Activated CD4-positive, alpha-beta T cell treated with anti-CD3 and anti-CD28 coated beads, Interleukin-2, amount 10 ng/mL, durations not matched to agents 24 days and 14 days (primary cell): ENCODE measurements around the gene MYH6. TPM values are rescaled to one million over a fixed set of nuclear protein-coding genes. Genes with fewer than 3 reads are reported as not detected.

Source experiments
- total RNA-seq: library from RNA; stranded (reverse); gene quantifications from 2 replicates; pipeline ENCODE4 v1.2.3, GENCODE V29; 2022

The MYH6 gene
- total RNA-seq, 1 donor from 2014 or later = 0.23 TPM

Other genes starting within 250 kb of the MYH6 start
- not detected in 2 replicates for gene SLC7A8, start 224.6 kb downstream of the MYH6 start, total RNA-seq
- gene RNF212B, start 170.3 kb downstream of the MYH6 start, total RNA-seq = not detected in 2 replicates
- gene HOMEZ, start 122.1 kb downstream of the MYH6 start, total RNA-seq = 12.9 and 13.5 TPM in 2 replicates
- 21.3 and 23.3 TPM in 2 replicates for gene PPP1R3E, start 105.4 kb downstream of the MYH6 start, total RNA-seq
- 5.6 and 5.7 TPM in 2 replicates for gene BCL2L2, start 101.4 kb downstream of the MYH6 start, total RNA-seq
- 277 and 278 TPM in 2 replicates for gene PABPN1, start 86.8 kb downstream of the MYH6 start, total RNA-seq
- 2.0 and 2.3 TPM in 2 replicates for gene SLC22A17, start 55.4 kb downstream of the MYH6 start, total RNA-seq
- gene EFS, start 43.1 kb downstream of the MYH6 start, total RNA-seq = not detected in 2 replicates
- not detected in 2 replicates for gene IL25, start 35.5 kb downstream of the MYH6 start, total RNA-seq
- not detected in 2 replicates for gene CMTM5, start 31.2 kb downstream of the MYH6 start, total RNA-seq
- not detected in 2 replicates for gene MYH7, start 27.4 kb upstream of the MYH6 start, total RNA-seq
- 78.6 and 79.2 TPM in 2 replicates for gene NGDN, start 61.4 kb upstream of the MYH6 start, total RNA-seq
- gene ZFHX2, start 143.5 kb upstream of the MYH6 start, total RNA-seq = 1.8 and 2.8 TPM in 2 replicates
- 14.5 and 16.7 TPM in 2 replicates for gene THTPA, start 148.0 kb upstream of the MYH6 start, total RNA-seq
- gene AP1G2, start 159.5 kb upstream of the MYH6 start, total RNA-seq = 135 and 142 TPM in 2 replicates
- gene JPH4, start 170.5 kb upstream of the MYH6 start, total RNA-seq = not detected in 2 replicates
- gene DHRS2, start 228.1 kb upstream of the MYH6 start, total RNA-seq = 2.4 and 3.1 TPM in 2 replicates